ENCODE data around the gene CUEDC1.

- TF ChIP-seq CTCF (IDR thresholded peaks at IDR 0.05; ENCODE audit: poor library complexity) (no peak), EZH2 (IDR thresholded peaks at IDR 0.05; ENCODE audit: borderline replicate concordance) (no peak), EZH2phosphoT487 (IDR thresholded peaks at IDR 0.05; ENCODE audit: low read depth, severe bottlenecking, unreplicated experiment) (no peak)
These were observed 34.8 kb upstream of the CUEDC1 start for GRCh38 chr17:57990037-57990436.

All from hepatocyte (in vitro differentiated cells).